GM23338 (cell line): ENCODE measurements around the gene IGF2BP3. TPM values are rescaled to one million over a fixed set of nuclear protein-coding genes. Genes with fewer than 3 reads are reported as not detected.

Experiments
- ATAC-seq: fragments of 200-7000 bp; cut with Tn5 transposase; 3 replicates; pipeline ENCODE4 v1.9.1; 2020
- DNase-seq: peaks from one replicate; pipeline ENCODE4 v3.0.0-alpha.2; 2015; ENCODE audit warnings: low spot score
- H2AFZ ChIP-seq: fragments of 200-600 bp; sonication (generic); 2 replicates; pipeline ENCODE4 v1.8.0; 2016; ENCODE audit warnings: antibody characterized with exemption, mild to moderate bottlenecking, moderate library complexity
- H3F3A ChIP-seq: fragments of 200-600 bp; sonication (generic); replicated peaks from 2 replicates; pipeline ENCODE4 v1.8.0; 2017; ENCODE audit warnings: antibody characterized with exemption, mixed run types, low read depth
- H3K27ac ChIP-seq: fragments of 200-600 bp; sonication (generic); 2 replicates; pipeline ENCODE4 v1.6.1; 2016; ENCODE audit warnings: low read depth
- H3K27me3 ChIP-seq: fragments of 200-600 bp; sonication (generic); 2 replicates; pipeline ENCODE4 v1.8.0; 2016; ENCODE audit warnings: mild to moderate bottlenecking, mixed run types, moderate library complexity; ENCODE audit not compliant: insufficient read depth
- H3K36me3 ChIP-seq: fragments of 200-600 bp; sonication (generic); 2 replicates; pipeline ENCODE4 v1.8.0; 2016; ENCODE audit warnings: mild to moderate bottlenecking; ENCODE audit not compliant: insufficient read depth
- H3K4me1 ChIP-seq: fragments of 200-600 bp; sonication (generic); 2 replicates; pipeline ENCODE4 v1.8.0; 2016; ENCODE audit warnings: mild to moderate bottlenecking, moderate library complexity; ENCODE audit not compliant: insufficient read depth
- H3K4me2 ChIP-seq: fragments of 200-600 bp; sonication (generic); 2 replicates; pipeline ENCODE4 v1.7.1; 2017; ENCODE audit warnings: mixed run types
- H3K4me3 ChIP-seq: fragments of 200-600 bp; sonication (generic); 2 replicates; pipeline ENCODE4 v1.6.1; 2016; ENCODE audit warnings: mixed run types
- H3K79me2 ChIP-seq: fragments of 200-600 bp; sonication (generic); replicated peaks from 2 replicates; pipeline ENCODE4 v1.8.0; 2017; ENCODE audit warnings: mild to moderate bottlenecking; ENCODE audit not compliant: insufficient read depth
- H3K9me2 ChIP-seq: fragments of 200-600 bp; sonication (generic); 2 replicates; pipeline ENCODE4 v1.8.0; 2017; ENCODE audit not compliant: insufficient read depth
- H4K20me1 ChIP-seq: fragments of 200-600 bp; sonication (generic); replicated peaks from 2 replicates; pipeline ENCODE4 v1.8.0; 2017; ENCODE audit warnings: mild to moderate bottlenecking; ENCODE audit not compliant: insufficient read depth
- H3K27ac Mint-ChIP-seq: 2 replicates; pipeline ENCODE4 v1.8.0; 2020; ENCODE audit warnings: inconsistent platforms, mild to moderate bottlenecking, moderate library complexity, mixed read lengths
- H3K27me3 Mint-ChIP-seq: 3 replicates; pipeline ENCODE4 v1.8.0; 2022; ENCODE audit warnings: low read depth, mild to moderate bottlenecking, moderate library complexity, mixed read lengths, inconsistent platforms; ENCODE audit not compliant: insufficient read depth, poor library complexity
- H3K36me3 Mint-ChIP-seq: 3 replicates; pipeline ENCODE4 v1.8.0; 2021; ENCODE audit warnings: low read depth, mild to moderate bottlenecking, inconsistent platforms, moderate library complexity, mixed read lengths
- H3K4me1 Mint-ChIP-seq: 3 replicates; pipeline ENCODE4 v1.8.0; 2020; ENCODE audit warnings: mild to moderate bottlenecking, inconsistent platforms, mixed read lengths
- H3K4me3 Mint-ChIP-seq: 3 replicates; pipeline ENCODE4 v1.8.0; 2021; ENCODE audit warnings: moderate library complexity, mild to moderate bottlenecking, inconsistent platforms, mixed read lengths
- H3K9me3 Mint-ChIP-seq: 3 replicates; pipeline ENCODE4 v1.8.0; 2020; ENCODE audit warnings: moderate library complexity, mild to moderate bottlenecking, inconsistent platforms, mixed read lengths
- EZH2 ChIP-seq: fragments of 200-600 bp; sonication (generic); IDR thresholded peaks from one replicate; pipeline ENCODE4 v1.8.0; 2017; ENCODE audit warnings: antibody characterized with exemption, mild to moderate bottlenecking, low read depth; ENCODE audit not compliant: unreplicated experiment
- JUNB ChIP-seq: IDR thresholded peaks from one replicate; pipeline ENCODE4 v1.6.1; 2016; ENCODE audit warnings: antibody characterized with exemption; ENCODE audit not compliant: unreplicated experiment
- NANOG ChIP-seq: IDR thresholded peaks from 2 replicates; pipeline ENCODE4 v1.6.1; 2016; ENCODE audit warnings: antibody characterized with exemption, borderline replicate concordance
- POLR2AphosphoS5 ChIP-seq: IDR thresholded peaks from 2 replicates; pipeline ENCODE4 v1.6.1; 2016; ENCODE audit warnings: antibody characterized with exemption, low read depth
- STAT1 ChIP-seq: IDR thresholded peaks from one replicate; pipeline ENCODE4 v1.6.1; 2016; ENCODE audit warnings: antibody characterized with exemption; ENCODE audit not compliant: unreplicated experiment
- ZNF114 ChIP-seq: fragments of 250-450 bp; sonication (Bioruptor Pico); IDR thresholded peaks from 2 replicates; pipeline ENCODE4 v1.5.0; 2020; ENCODE audit warnings: mild to moderate bottlenecking, moderate library complexity
- polyA plus RNA-seq: library from polyadenylated mRNA; unstranded; fragments of >200 nt; fragmentation: Nextera tagmentation; extraction: Ambion mirVana; gene quantifications from 2 replicates; pipeline ENCODE4 v1.2.1, GENCODE V29; 2016
- total RNA-seq: library from RNA; depleted of rRNA; stranded (reverse); fragments of >200 nt; shearing (Covaris generic); gene quantifications from 2 replicates; pipeline ENCODE4 v1.2.3, GENCODE V29; 2014
- TF ChIP-seq, protein P1 (sequence below): IDR thresholded peaks from one replicate; pipeline ENCODE4 v1.6.1; 2018; ENCODE audit warnings: antibody characterized with exemption; ENCODE audit not compliant: unreplicated experiment
- TF ChIP-seq, protein P2 (sequence below), 2 experiments: fragments of 200-600 bp in 1 of 2; sonication (generic) in 1 of 2; conservative IDR thresholded peaks; 2 replicates each; pipeline versions ENCODE4 v1.5.1 to v1.6.1; 2016 to 2017; ENCODE audit warnings: antibody characterized with exemption in 2 of 2, low read depth in 2 of 2, mild to moderate bottlenecking in 2 of 2, moderate library complexity in 1 of 2

Gene IGF2BP3
- total and polyA plus RNA-seq, 2 experiments from 2014 or later = 52.0 to 183 TPM

DNA sequence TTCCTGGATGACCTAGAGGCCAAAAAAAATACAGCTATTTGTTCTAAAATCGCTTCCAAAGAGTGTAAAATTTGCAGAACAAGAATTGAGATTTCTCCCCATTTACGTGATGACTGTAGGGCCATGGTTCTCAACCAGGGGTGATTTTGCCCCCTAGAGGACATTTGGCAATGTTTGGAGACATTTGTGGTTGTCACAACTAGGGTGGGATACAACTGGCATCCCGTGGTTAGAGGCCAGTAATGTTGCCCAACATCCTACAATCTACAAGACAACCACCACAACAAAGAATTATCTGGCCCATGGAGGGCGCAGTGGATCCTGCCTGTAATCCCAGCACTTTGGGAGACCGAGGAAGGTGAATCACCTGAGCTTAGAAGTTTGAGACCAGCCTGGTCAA lies 193.9 kb downstream of the IGF2BP3 start:
- H3K9me2 ChIP-seq = no peaks in the 10 kb centered on the region
- H3K4me3 Mint-ChIP-seq = no peak overlapping the region

DNA sequence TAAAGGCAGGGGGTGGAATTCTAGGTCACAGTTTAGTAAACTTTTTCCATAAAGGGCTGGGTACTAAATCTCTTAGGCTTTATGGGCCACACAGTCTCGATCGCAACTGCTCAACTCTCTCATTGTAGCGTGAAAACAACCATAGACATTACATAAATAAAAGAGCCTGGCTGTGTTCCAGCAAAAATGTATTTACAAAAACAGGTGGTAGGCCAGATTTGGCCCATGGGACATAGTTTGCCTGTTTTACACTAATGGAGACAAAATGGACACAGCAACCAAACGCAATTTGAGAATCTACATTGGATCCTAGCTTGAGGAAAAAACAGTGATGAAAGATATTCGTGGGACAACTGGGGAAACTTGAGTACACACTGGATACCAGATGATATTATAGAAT lies 194.4 kb downstream of the IGF2BP3 start:
- no peaks in the 10 kb centered on the region for H3K9me2 ChIP-seq
- no peaks in the 10 kb centered on the region for H3K36me3 ChIP-seq
- no peaks in the 10 kb centered on the region for H3K4me1 ChIP-seq
- Mint-ChIP-seq H3K4me3 (no peak overlapping the region), H3K27ac (no peak overlapping the region), H3K36me3 (no peaks in the 10 kb centered on the region), H3K4me1 (peaks cover 6% of the 10 kb centered on the region), H3K9me3 (no peaks in the 10 kb centered on the region), H3K27me3 (peaks cover 3% of the 10 kb centered on the region)
- ATAC-seq (no peak), DNase-seq (no peak)
- H3K4me3 ChIP-seq = no peak overlapping the region
- no peak overlapping the region for H2AFZ ChIP-seq
- H3K79me2 ChIP-seq = no peaks in the 10 kb centered on the region
- 0 out of 2 replicates have a peak, but pooled peaks cover 6% of the 10 kb centered on the region for H3F3A ChIP-seq
- no peak overlapping the region for H3K4me2 ChIP-seq
- H3K27me3 ChIP-seq = no peaks in the 10 kb centered on the region
- no peak for TF ChIP-seq STAT1
- TF ChIP-seq, protein P1, sequence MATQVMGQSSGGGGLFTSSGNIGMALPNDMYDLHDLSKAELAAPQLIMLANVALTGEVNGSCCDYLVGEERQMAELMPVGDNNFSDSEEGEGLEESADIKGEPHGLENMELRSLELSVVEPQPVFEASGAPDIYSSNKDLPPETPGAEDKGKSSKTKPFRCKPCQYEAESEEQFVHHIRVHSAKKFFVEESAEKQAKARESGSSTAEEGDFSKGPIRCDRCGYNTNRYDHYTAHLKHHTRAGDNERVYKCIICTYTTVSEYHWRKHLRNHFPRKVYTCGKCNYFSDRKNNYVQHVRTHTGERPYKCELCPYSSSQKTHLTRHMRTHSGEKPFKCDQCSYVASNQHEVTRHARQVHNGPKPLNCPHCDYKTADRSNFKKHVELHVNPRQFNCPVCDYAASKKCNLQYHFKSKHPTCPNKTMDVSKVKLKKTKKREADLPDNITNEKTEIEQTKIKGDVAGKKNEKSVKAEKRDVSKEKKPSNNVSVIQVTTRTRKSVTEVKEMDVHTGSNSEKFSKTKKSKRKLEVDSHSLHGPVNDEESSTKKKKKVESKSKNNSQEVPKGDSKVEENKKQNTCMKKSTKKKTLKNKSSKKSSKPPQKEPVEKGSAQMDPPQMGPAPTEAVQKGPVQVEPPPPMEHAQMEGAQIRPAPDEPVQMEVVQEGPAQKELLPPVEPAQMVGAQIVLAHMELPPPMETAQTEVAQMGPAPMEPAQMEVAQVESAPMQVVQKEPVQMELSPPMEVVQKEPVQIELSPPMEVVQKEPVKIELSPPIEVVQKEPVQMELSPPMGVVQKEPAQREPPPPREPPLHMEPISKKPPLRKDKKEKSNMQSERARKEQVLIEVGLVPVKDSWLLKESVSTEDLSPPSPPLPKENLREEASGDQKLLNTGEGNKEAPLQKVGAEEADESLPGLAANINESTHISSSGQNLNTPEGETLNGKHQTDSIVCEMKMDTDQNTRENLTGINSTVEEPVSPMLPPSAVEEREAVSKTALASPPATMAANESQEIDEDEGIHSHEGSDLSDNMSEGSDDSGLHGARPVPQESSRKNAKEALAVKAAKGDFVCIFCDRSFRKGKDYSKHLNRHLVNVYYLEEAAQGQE = no peak
- TF ChIP-seq EZH2 = no peak
- no peak for TF ChIP-seq POLR2AphosphoS5
- no peak for TF ChIP-seq JUNB
- TF ChIP-seq ZNF114 (CRISPR knock-in tag) = no peak
- no peaks in the 10 kb centered on the region for H4K20me1 ChIP-seq
- H3K27ac ChIP-seq = no peak overlapping the region

More for the DNA sequence above, 193.9 kb downstream of the IGF2BP3 start:
- DNase-seq = peak; percentile 81
- no peak overlapping the region for H2AFZ ChIP-seq
- H3K27me3 ChIP-seq = no peaks in the 10 kb centered on the region
- no peaks in the 10 kb centered on the region for H3K79me2 ChIP-seq
- TF ChIP-seq NANOG = no peak
- TF ChIP-seq, protein P2, sequence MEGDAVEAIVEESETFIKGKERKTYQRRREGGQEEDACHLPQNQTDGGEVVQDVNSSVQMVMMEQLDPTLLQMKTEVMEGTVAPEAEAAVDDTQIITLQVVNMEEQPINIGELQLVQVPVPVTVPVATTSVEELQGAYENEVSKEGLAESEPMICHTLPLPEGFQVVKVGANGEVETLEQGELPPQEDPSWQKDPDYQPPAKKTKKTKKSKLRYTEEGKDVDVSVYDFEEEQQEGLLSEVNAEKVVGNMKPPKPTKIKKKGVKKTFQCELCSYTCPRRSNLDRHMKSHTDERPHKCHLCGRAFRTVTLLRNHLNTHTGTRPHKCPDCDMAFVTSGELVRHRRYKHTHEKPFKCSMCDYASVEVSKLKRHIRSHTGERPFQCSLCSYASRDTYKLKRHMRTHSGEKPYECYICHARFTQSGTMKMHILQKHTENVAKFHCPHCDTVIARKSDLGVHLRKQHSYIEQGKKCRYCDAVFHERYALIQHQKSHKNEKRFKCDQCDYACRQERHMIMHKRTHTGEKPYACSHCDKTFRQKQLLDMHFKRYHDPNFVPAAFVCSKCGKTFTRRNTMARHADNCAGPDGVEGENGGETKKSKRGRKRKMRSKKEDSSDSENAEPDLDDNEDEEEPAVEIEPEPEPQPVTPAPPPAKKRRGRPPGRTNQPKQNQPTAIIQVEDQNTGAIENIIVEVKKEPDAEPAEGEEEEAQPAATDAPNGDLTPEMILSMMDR (conservative IDR thresholded peaks at IDR 0.05; ENCODE audit: low read depth in 2 of 2) = peak; percentile 56 to 62
- no peaks in the 10 kb centered on the region for H3K36me3 ChIP-seq
- no peak overlapping the region for H3K27ac ChIP-seq
- Mint-ChIP-seq H3K36me3 (no peaks in the 10 kb centered on the region), H3K4me1 (peaks cover 4% of the 10 kb centered on the region), H3K27ac (no peak overlapping the region), H3K27me3 (peaks cover 2% of the 10 kb centered on the region), H3K9me3 (no peaks in the 10 kb centered on the region)
- 0 out of 2 replicates have a peak, but pooled peaks cover 6% of the 10 kb centered on the region for H3F3A ChIP-seq
- no peaks in the 10 kb centered on the region for H4K20me1 ChIP-seq
- H3K4me1 ChIP-seq = no peaks in the 10 kb centered on the region
- no peak overlapping the region for H3K4me2 ChIP-seq
- peak; percentile 39 for ATAC-seq
- no peak overlapping the region for H3K4me3 ChIP-seq
